SK-N-MC (cell line): ENCODE data around the gene POLA1.

Experiments used
- DNase-seq: peaks from one replicate; pipeline ENCODE4 v3.0.0-alpha.2; 2011; ENCODE audit warnings: low read depth, low spot score
- H3K27ac ChIP-seq: fragments of 200-600 bp; sonication (generic); 2 replicates; pipeline ENCODE4 v1.5.1; 2016; ENCODE audit warnings: mixed run types
- H3K36me3 ChIP-seq: fragments of 200-600 bp; sonication (generic); 2 replicates; pipeline ENCODE4 v1.6.1; 2017; ENCODE audit warnings: antibody characterized with exemption, low read length, mixed read lengths; ENCODE audit not compliant: insufficient read depth
- H3K4me3 ChIP-seq: fragments of 200-600 bp; sonication (generic); 2 replicates; pipeline ENCODE4 v1.5.1; 2016
- H3K9ac ChIP-seq: fragments of 200-600 bp; sonication (generic); 2 replicates; pipeline ENCODE4 v1.8.0; 2017; ENCODE audit warnings: mixed run types, mixed read lengths; ENCODE audit not compliant: insufficient read length
- H3K9me3 ChIP-seq: fragments of 200-600 bp; sonication (generic); 2 replicates; pipeline ENCODE4 v1.6.1; 2017; ENCODE audit warnings: low read depth, mild to moderate bottlenecking, antibody characterized with exemption, low read length, moderate library complexity, mixed read lengths
- EZH2 ChIP-seq: fragments of 200-600 bp; sonication (generic); IDR thresholded peaks from one replicate; pipeline ENCODE4 v1.6.1; 2017; ENCODE audit warnings: antibody characterized with exemption
- FOXP2 ChIP-seq: optimal IDR thresholded peaks from 2 replicates; pipeline ENCODE3; 2011; ENCODE audit warnings: mild to moderate bottlenecking, moderate library complexity; ENCODE audit not compliant: insufficient read depth; ENCODE audit errors: extremely low read length, control extremely low read depth
- POLR2AphosphoS5 ChIP-seq: IDR thresholded peaks from 2 replicates; pipeline ENCODE4 v1.6.1; 2012; ENCODE audit warnings: mild to moderate bottlenecking, low read depth, low read length, borderline replicate concordance

Gene POLA1

GRCh38 chrX:25012793-25013631 lies 319.3 kb downstream of the POLA1 start:
- peak overlapping the region; percentile 72 for H3K4me3 ChIP-seq
- no peak for TF ChIP-seq FOXP2
- DNase-seq = no peak
- no peaks in the 10 kb centered on the region for H3K9me3 ChIP-seq
- no peaks in the 10 kb centered on the region for H3K36me3 ChIP-seq
- H3K9ac ChIP-seq = no peak overlapping the region
- no peak overlapping the region for H3K27ac ChIP-seq

- Histone ChIP-seq H3K9me3 (no peaks in the 10 kb centered on the region), H3K36me3 (no peaks in the 10 kb centered on the region), H3K4me3 (peak overlapping the region; percentile 70), H3K9ac (no peak overlapping the region), H3K27ac (no peak overlapping the region)
- TF ChIP-seq POLR2AphosphoS5 (no peak), FOXP2 (no peak)
- DNase-seq = no peak
These were observed 320.1 kb downstream of the POLA1 start for GRCh38 chrX:25013632-25014365.

- no peaks in the 10 kb centered on the region for H3K9me3 ChIP-seq
- TF ChIP-seq FOXP2 (no peak), POLR2AphosphoS5 (no peak), EZH2 (no peak)
- no peaks in the 10 kb centered on the region for H3K36me3 ChIP-seq
- no peak overlapping the region for H3K27ac ChIP-seq
- H3K4me3 ChIP-seq = peak overlapping the region; percentile 70
- no peak for DNase-seq
- H3K9ac ChIP-seq = no peak overlapping the region
These were observed 320.7 kb downstream of the POLA1 start for GRCh38 chrX:25014366-25014838.

GRCh38 chrX:25015486-25016360 lies 322.0 kb downstream of the POLA1 start, which contains the start of gene ARX:
Gene ARX, minus strand, starts transcription at chrX:25015965. Its CDS starts 228 bp downstream, at chrX:25015737.
- Histone ChIP-seq H3K9ac (no peak within 1 kb of the TSS), H3K27ac (no peak within 1 kb of the TSS), H3K9me3 (no peaks in the 10 kb centered on the region), H3K36me3 (no peaks in the 10 kb centered on the region), H3K4me3 (no peak within 1 kb of the TSS)
- no peak for TF ChIP-seq FOXP2
- no peak for TF ChIP-seq EZH2
- TF ChIP-seq POLR2AphosphoS5 = no peak
- DNase-seq = no peak

GRCh38 chrX:25016361-25016671 lies 322.6 kb downstream of the POLA1 start:
- Histone ChIP-seq H3K36me3 (no peaks in the 10 kb centered on the region), H3K9ac (no peak overlapping the region), H3K4me3 (no peak overlapping the region), H3K27ac (no peak overlapping the region), H3K9me3 (no peaks in the 10 kb centered on the region)
- no peak for DNase-seq
- no peak for TF ChIP-seq FOXP2
- no peak for TF ChIP-seq POLR2AphosphoS5
- no peak for TF ChIP-seq EZH2

GRCh38 chrX:25016938-25017598 lies 323.4 kb downstream of the POLA1 start:
- no peak for DNase-seq
- Histone ChIP-seq H3K9ac (peak overlapping the region; percentile 60), H3K36me3 (no peaks in the 10 kb centered on the region), H3K4me3 (peak overlapping the region; percentile 77), H3K9me3 (no peaks in the 10 kb centered on the region), H3K27ac (peak overlapping the region; percentile 38; the same call in 1 of the 2 replicates)
- TF ChIP-seq POLR2AphosphoS5 (no peak), FOXP2 (no peak), EZH2 (no peak)

- Histone ChIP-seq H3K9me3 (no peaks in the 10 kb centered on the region), H3K9ac (peak overlapping the region; percentile 60), H3K27ac (peak overlapping the region; percentile 38; the same call in 1 of the 2 replicates), H3K36me3 (no peaks in the 10 kb centered on the region), H3K4me3 (peak overlapping the region; percentile 77)
- no peak for TF ChIP-seq POLR2AphosphoS5
- TF ChIP-seq EZH2 = no peak
- TF ChIP-seq FOXP2 = no peak
- DNase-seq = no peak
These were observed 324.0 kb downstream of the POLA1 start for GRCh38 chrX:25017667-25018247.
